Urothelium cell line (cell line): ENCODE measurements around the gene CORT.
"Not testable (repeated sequence)": the region's sequence is repeated elsewhere in the genome, so short reads cannot be mapped to it uniquely, and the experiment has no call there.

ENCODE experiments used
- DNase-seq: peaks from one replicate; pipeline ENCODE4 v3.0.0; 2011; ENCODE audit warnings: low spot score, mixed read lengths
- FAIRE-seq: peaks from 2 replicates; lab custom pipeline; 2011; peaks lifted over from hg19 to GRCh38; lab: Jason Lieb, UNC

The CORT gene

GRCh38 chr1:10437052-10437451 is 12.8 kb upstream of the CORT start:
- DNase-seq (no peak), FAIRE-seq (no peak)

- FAIRE-seq, result no peak
- no peak for DNase-seq
These were observed 11.1 kb upstream of the CORT start for GRCh38 chr1:10438677-10439163.

GRCh38 chr1:10440305-10440704 is 9.5 kb upstream of the CORT start:
- FAIRE-seq, result no peak
- DNase-seq, result no peak

GRCh38 chr1:10440794-10441193 is 9.0 kb upstream of the CORT start:
- DNase-seq (no peak), FAIRE-seq (no peak)

- no peak for DNase-seq
- no peak for FAIRE-seq
These were observed 5.6 kb upstream of the CORT start for GRCh38 chr1:10444248-10444647.

GRCh38 chr1:10444795-10445397 is 4.9 kb upstream of the CORT start:
- FAIRE-seq, result no peak
- DNase-seq, result no peak

GRCh38 chr1:10446790-10447422 is 2.9 kb upstream of the CORT start:
- FAIRE-seq (no peak), DNase-seq (no peak)

- DNase-seq (no peak), FAIRE-seq (no peak)
These were observed 454 bp downstream of the CORT start for GRCh38 chr1:10450156-10450814.

- no peak for DNase-seq
- FAIRE-seq, result no peak
These were observed 1.0 kb downstream of the CORT start for GRCh38 chr1:10450836-10451235.

- FAIRE-seq, result no peak
- no peak for DNase-seq
These were observed 1.5 kb downstream of the CORT start for GRCh38 chr1:10451287-10451686.

- DNase-seq (no peak), FAIRE-seq (no peak)
These were observed 6.2 kb downstream of the CORT start for GRCh38 chr1:10456048-10456447.

GRCh38 chr1:10456661-10457060 is 6.8 kb downstream of the CORT start:
- no peak for FAIRE-seq

GRCh38 chr1:10457462-10457861 is 7.6 kb downstream of the CORT start:
- DNase-seq, FAIRE-seq: not testable (repeated sequence)

More at GRCh38 chr1:10456661-10457060, 6.8 kb downstream of the CORT start:
- no peak for DNase-seq

GRCh38 chr1:10457875-10458274 is 8.0 kb downstream of the CORT start:
- FAIRE-seq (no peak), DNase-seq (no peak)

GRCh38 chr1:10459184-10459583 is 9.4 kb downstream of the CORT start:
- DNase-seq (peak; percentile 35), FAIRE-seq (no peak)

- FAIRE-seq, result no peak
- no peak for DNase-seq
These were observed 17.2 kb downstream of the CORT start for GRCh38 chr1:10467078-10467477.

GRCh38 chr1:10470043-10470442 is 20.2 kb downstream of the CORT start:
- no peak for FAIRE-seq
- DNase-seq, result no peak

GRCh38 chr1:10471411-10472219 is 21.8 kb downstream of the CORT start:
- DNase-seq (no peak), FAIRE-seq (no peak)

GRCh38 chr1:10472220-10473144 is 22.7 kb downstream of the CORT start, which contains the start of gene DFFA:
Gene DFFA, minus strand, starts transcription at chr1:10472529. Its CDS starts 71 bp downstream, at chr1:10472458.
- FAIRE-seq, result no peak
- DNase-seq, result peak; percentile 95

- FAIRE-seq (no peak), DNase-seq (no peak)
These were observed 23.4 kb downstream of the CORT start for GRCh38 chr1:10473145-10473765.
